HL-60 (cell line): ENCODE measurements around the gene AKAP1.

Experiments used
- DNase-seq, 2 experiments: peaks; one replicate each; pipeline ENCODE4 v3.0.0-alpha.2; 2010 to 2020; ENCODE audit warnings: low read depth in 1 of 2, low spot score in 1 of 2
- H3K27ac ChIP-seq: fragments of 250-450 bp; sonication (Bioruptor Pico); replicated peaks from 2 replicates; pipeline ENCODE4 v1.5.1; 2020; ENCODE audit warnings: mild to moderate bottlenecking, moderate library complexity
- H3K27me3 ChIP-seq: fragments of 250-450 bp; sonication (Bioruptor Pico); 2 replicates; pipeline ENCODE4 v1.5.1; 2021; ENCODE audit warnings: mild to moderate bottlenecking, moderate library complexity; ENCODE audit not compliant: insufficient read depth, poor library complexity, severe bottlenecking
- H3K4me3 ChIP-seq: replicated peaks from 2 replicates; pipeline ENCODE4 v1.5.1; 2011; ENCODE audit warnings: mild to moderate bottlenecking, control low read depth, low read length; ENCODE audit not compliant: insufficient read depth
- GABPA ChIP-seq: IDR thresholded peaks from 2 replicates; pipeline ENCODE4 v1.6.1; 2012; ENCODE audit warnings: low read depth
- POLR2AphosphoS5 ChIP-seq: IDR thresholded peaks from 2 replicates; pipeline ENCODE4 v1.6.1; 2012; ENCODE audit warnings: low read depth
- SPI1 ChIP-seq: IDR thresholded peaks from 2 replicates; pipeline ENCODE4 v1.6.1; 2012; ENCODE audit warnings: low read depth, mild to moderate bottlenecking, borderline replicate concordance
- TF ChIP-seq, protein P1 (sequence below): IDR thresholded peaks from 2 replicates; pipeline ENCODE4 v1.6.1; 2012; ENCODE audit warnings: low read depth; ENCODE audit not compliant: insufficient replicate concordance
- TF ChIP-seq, protein P2 (sequence below): IDR thresholded peaks from one replicate; pipeline ENCODE4 v1.5.1; 2011; ENCODE audit warnings: low read length, control low read depth, inconsistent platforms; ENCODE audit not compliant: insufficient read depth

Gene AKAP1

DNA sequence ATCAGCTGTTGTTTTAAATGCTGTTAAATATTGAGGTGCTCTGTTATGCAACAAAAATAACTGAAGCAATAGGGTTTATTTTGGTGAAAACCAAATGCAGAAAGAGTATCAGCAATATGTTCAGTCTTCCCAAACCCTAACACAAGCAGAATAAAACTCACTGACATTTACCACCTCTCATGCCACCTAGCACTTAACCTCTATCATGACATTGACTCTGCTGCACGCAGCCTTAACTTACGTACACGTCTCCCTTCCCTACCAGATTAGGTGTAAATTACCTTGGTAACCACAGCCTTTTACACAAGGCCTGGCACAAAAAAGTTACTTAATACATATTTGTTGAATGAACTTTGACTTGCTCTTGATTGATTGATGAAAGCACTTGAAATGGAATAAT lies 9.9 kb upstream of the AKAP1 start:
- Histone ChIP-seq H3K27me3 (no peaks in the 10 kb centered on the region), H3K4me3 (no peak overlapping the region), H3K27ac (no peak overlapping the region)
- DNase-seq: no peak
- TF ChIP-seq GABPA (no peak), SPI1 (no peak), POLR2AphosphoS5 (no peak)
- TF ChIP-seq, protein P1, sequence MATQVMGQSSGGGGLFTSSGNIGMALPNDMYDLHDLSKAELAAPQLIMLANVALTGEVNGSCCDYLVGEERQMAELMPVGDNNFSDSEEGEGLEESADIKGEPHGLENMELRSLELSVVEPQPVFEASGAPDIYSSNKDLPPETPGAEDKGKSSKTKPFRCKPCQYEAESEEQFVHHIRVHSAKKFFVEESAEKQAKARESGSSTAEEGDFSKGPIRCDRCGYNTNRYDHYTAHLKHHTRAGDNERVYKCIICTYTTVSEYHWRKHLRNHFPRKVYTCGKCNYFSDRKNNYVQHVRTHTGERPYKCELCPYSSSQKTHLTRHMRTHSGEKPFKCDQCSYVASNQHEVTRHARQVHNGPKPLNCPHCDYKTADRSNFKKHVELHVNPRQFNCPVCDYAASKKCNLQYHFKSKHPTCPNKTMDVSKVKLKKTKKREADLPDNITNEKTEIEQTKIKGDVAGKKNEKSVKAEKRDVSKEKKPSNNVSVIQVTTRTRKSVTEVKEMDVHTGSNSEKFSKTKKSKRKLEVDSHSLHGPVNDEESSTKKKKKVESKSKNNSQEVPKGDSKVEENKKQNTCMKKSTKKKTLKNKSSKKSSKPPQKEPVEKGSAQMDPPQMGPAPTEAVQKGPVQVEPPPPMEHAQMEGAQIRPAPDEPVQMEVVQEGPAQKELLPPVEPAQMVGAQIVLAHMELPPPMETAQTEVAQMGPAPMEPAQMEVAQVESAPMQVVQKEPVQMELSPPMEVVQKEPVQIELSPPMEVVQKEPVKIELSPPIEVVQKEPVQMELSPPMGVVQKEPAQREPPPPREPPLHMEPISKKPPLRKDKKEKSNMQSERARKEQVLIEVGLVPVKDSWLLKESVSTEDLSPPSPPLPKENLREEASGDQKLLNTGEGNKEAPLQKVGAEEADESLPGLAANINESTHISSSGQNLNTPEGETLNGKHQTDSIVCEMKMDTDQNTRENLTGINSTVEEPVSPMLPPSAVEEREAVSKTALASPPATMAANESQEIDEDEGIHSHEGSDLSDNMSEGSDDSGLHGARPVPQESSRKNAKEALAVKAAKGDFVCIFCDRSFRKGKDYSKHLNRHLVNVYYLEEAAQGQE: no peak
- TF ChIP-seq, protein P2, sequence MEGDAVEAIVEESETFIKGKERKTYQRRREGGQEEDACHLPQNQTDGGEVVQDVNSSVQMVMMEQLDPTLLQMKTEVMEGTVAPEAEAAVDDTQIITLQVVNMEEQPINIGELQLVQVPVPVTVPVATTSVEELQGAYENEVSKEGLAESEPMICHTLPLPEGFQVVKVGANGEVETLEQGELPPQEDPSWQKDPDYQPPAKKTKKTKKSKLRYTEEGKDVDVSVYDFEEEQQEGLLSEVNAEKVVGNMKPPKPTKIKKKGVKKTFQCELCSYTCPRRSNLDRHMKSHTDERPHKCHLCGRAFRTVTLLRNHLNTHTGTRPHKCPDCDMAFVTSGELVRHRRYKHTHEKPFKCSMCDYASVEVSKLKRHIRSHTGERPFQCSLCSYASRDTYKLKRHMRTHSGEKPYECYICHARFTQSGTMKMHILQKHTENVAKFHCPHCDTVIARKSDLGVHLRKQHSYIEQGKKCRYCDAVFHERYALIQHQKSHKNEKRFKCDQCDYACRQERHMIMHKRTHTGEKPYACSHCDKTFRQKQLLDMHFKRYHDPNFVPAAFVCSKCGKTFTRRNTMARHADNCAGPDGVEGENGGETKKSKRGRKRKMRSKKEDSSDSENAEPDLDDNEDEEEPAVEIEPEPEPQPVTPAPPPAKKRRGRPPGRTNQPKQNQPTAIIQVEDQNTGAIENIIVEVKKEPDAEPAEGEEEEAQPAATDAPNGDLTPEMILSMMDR: no peak

DNA sequence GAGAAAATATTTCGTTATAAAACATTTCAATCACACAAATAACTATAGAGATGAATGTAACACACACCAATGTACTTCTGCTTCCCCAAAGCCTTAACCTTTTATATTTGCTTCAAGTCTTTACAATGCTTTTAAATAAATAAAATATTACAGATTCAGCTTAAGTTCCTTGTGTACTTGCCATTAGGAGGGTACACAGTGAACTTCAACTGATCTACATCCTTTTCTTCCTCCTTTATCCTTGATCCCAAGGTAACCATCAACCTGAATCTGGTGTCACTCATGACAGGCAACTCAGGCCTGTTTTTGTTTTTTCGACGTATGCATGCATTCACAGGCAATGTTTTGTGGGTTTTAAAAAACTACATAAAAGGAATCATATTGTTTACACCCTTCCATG lies 9.3 kb upstream of the AKAP1 start:
- DNase-seq: no peak
- H3K27me3 ChIP-seq: no peaks in the 10 kb centered on the region
- no peak overlapping the region for H3K27ac ChIP-seq
- H3K4me3 ChIP-seq: no peak overlapping the region
- TF ChIP-seq POLR2AphosphoS5: no peak
- TF ChIP-seq, protein P2: no peak
- no peak for TF ChIP-seq SPI1
- TF ChIP-seq, protein P1: no peak
- no peak for TF ChIP-seq GABPA

DNA sequence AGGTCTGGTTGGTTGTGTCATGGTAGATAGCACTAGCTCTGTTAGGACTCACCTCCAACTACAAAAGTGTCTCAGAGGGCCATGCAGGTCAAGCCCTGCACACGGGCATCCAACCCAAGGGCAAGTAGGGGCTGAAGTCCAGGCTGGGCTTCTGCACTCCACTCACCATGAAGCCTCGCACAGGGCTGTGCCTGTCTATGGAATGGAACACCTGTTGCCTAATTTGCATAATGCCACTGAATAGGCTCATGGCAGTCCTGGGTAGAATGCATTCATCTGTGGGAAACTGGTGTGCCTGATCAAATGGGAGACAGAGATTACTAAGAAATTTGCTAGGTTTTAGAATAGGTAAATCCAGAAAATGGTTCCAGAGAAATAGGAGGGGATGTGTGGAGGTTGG lies 8.0 kb upstream of the AKAP1 start:
- TF ChIP-seq, protein P1: no peak
- no peak for TF ChIP-seq POLR2AphosphoS5
- TF ChIP-seq, protein P2: no peak
- no peak for TF ChIP-seq GABPA
- TF ChIP-seq SPI1: no peak
- no peak overlapping the region for H3K4me3 ChIP-seq
- no peak for DNase-seq
- H3K27ac ChIP-seq: no peak overlapping the region
- H3K27me3 ChIP-seq: no peaks in the 10 kb centered on the region
